Right atrium auricular region (tissue), 2 donors: ENCODE results near the gene SEPTIN1. TPM values are rescaled to one million over a fixed set of nuclear protein-coding genes. Genes with fewer than 3 reads are reported as not detected.

ENCODE experiments used
- DNase-seq: peaks from one replicate; pipeline ENCODE4 v3.0.0-alpha.2; 2019; ENCODE audit warnings: low spot score
- H3K27ac ChIP-seq, 2 donors: fragments of 200-600 bp; sonication (generic); 1 replicate in 1 of 2; 2 replicates in 1 of 2; pipeline ENCODE4 v1.5.1; 2016 to 2019
- H3K27me3 ChIP-seq, 2 donors: fragments of 200-600 bp; sonication (generic); one replicate each; pipeline versions ENCODE4 v1.5.1 to v1.6.0; 2017 to 2019
- H3K36me3 ChIP-seq: fragments of 200-600 bp; sonication (generic); one replicate; pipeline ENCODE4 v1.5.1; 2016
- H3K4me1 ChIP-seq, 2 donors: fragments of 200-600 bp; sonication (generic); one replicate each; pipeline versions ENCODE4 v1.5.1 to v1.6.0; 2017 to 2019
- H3K4me3 ChIP-seq, 2 donors: fragments of 200-600 bp; sonication (generic); 1 replicate in 1 of 2; 2 replicates in 1 of 2; pipeline ENCODE4 v1.5.1; 2017 to 2019; ENCODE audit warnings: mild to moderate bottlenecking in 1 of 2, moderate library complexity in 1 of 2
- H3K9me3 ChIP-seq, 2 donors: fragments of 200-600 bp; sonication (generic); one replicate each; pipeline ENCODE4 v1.5.1; 2019
- CTCF ChIP-seq, 2 donors: fragments of 200-600 bp; sonication (generic); IDR thresholded peaks; one replicate each; pipeline ENCODE4 v1.5.1; 2019; ENCODE audit warnings: antibody characterized with exemption in 2 of 2
- total RNA-seq, 2 donors: library from RNA; depleted of rRNA; stranded (reverse); fragments of >200 nt; gene quantifications; one replicate each; pipeline ENCODE4 v1.1.0, GENCODE V29; 2016

The SEPTIN1 gene
- under 1 TPM in 1 of 2 donors, not detected in 1; 0.35 TPM for total RNA-seq

- DNase-seq, result no peak
- no peaks in the 10 kb centered on the region for H3K36me3 ChIP-seq
- H3K9me3 ChIP-seq, result no peaks in the 10 kb centered on the region
- H3K27me3 ChIP-seq, result no peaks in the 10 kb centered on the region
- H3K4me3 ChIP-seq, result no peak within 1 kb of the TSS
- H3K27ac ChIP-seq, result no peak within 1 kb of the TSS
- TF ChIP-seq CTCF (IDR thresholded peaks at IDR 0.05), result no peak
- H3K4me1 ChIP-seq, result peaks cover 0 to 10% of the 10 kb centered on the region in 2 donors
These were observed at the start of gene SEPTIN1 for GRCh38 chr16:30382111-30382881. SEPTIN1 (minus strand) TSS chr16:30382561; CDS start chr16:30382542, 19 bp downstream.

- Histone ChIP-seq H3K4me1 (peaks cover 0 to 18% of the 10 kb centered on the region in 2 donors), H3K27me3 (no peaks in the 10 kb centered on the region), H3K9me3 (no peaks in the 10 kb centered on the region), H3K27ac (peak overlapping the region; percentile 69 to 77), H3K4me3 (peak overlapping the region; percentile 8 to 71), H3K36me3 (peaks cover 4% of the 10 kb centered on the region)
- peak; percentile 3 to 45 for TF ChIP-seq CTCF (IDR thresholded peaks at IDR 0.05)
- DNase-seq, result no peak
These were observed 48.1 kb upstream of the SEPTIN1 start for GRCh38 chr16:30430428-30430970.

GRCh38 chr16:30429678-30430427 is 47.5 kb upstream of the SEPTIN1 start, which contains the start of gene DCTPP1:
DCTPP1 (minus strand) TSS chr16:30430030; CDS start chr16:30429980, 50 bp downstream.
- no peaks in the 10 kb centered on the region for H3K27me3 ChIP-seq
- peak within 1 kb of the TSS; percentile 59 to 71 for H3K4me3 ChIP-seq
- peaks cover 4% of the 10 kb centered on the region for H3K36me3 ChIP-seq
- peaks cover 0 to 18% of the 10 kb centered on the region in 2 donors for H3K4me1 ChIP-seq
- DNase-seq, result peak; percentile 97
- peak; percentile 38 to 79 for TF ChIP-seq CTCF (IDR thresholded peaks at IDR 0.05)
- peak within 1 kb of the TSS; percentile 69 to 77 for H3K27ac ChIP-seq
- no peaks in the 10 kb centered on the region for H3K9me3 ChIP-seq

GRCh38 chr16:30429418-30429677 is 47.0 kb upstream of the SEPTIN1 start:
- peaks cover 0 to 18% of the 10 kb centered on the region in 2 donors for H3K4me1 ChIP-seq
- no peak for DNase-seq
- peak overlapping the region; percentile 59 to 71 for H3K4me3 ChIP-seq
- no peak for TF ChIP-seq CTCF (IDR thresholded peaks at IDR 0.05)
- H3K9me3 ChIP-seq, result no peaks in the 10 kb centered on the region
- H3K27me3 ChIP-seq, result no peaks in the 10 kb centered on the region
- peaks cover 9% of the 10 kb centered on the region for H3K36me3 ChIP-seq
- peak overlapping the region; percentile 69 to 77 for H3K27ac ChIP-seq

- Histone ChIP-seq H3K36me3 (peaks cover 20% of the 10 kb centered on the region), H3K4me3 (no peak overlapping the region), H3K4me1 (peaks cover 0 to 18% of the 10 kb centered on the region in 2 donors), H3K27ac (no peak overlapping the region), H3K27me3 (no peaks in the 10 kb centered on the region), H3K9me3 (no peaks in the 10 kb centered on the region)
- no peak for TF ChIP-seq CTCF (IDR thresholded peaks at IDR 0.05)
- DNase-seq, result no peak
These were observed 45.7 kb upstream of the SEPTIN1 start for GRCh38 chr16:30428055-30428454.
